Measurements from ENCODE around the gene R3HDM1. TPM values are rescaled to one million over a fixed set of nuclear protein-coding genes. Genes with fewer than 3 reads are reported as not detected.

Gene R3HDM1
- total RNA-seq, 4 donors from 2014 or later, result 15.9 to 27.9 (median 22.8) TPM

GRCh38 chr2:135743860-135744259 is 212.6 kb downstream of the R3HDM1 start:
- no peak for TF ChIP-seq POLR2AphosphoS5 (IDR thresholded peaks at IDR 0.05)
- no peak for TF ChIP-seq EP300 (IDR thresholded peaks at IDR 0.05)
- TF ChIP-seq CTCF (IDR thresholded peaks at IDR 0.05), result no peak
- no peak for TF ChIP-seq POLR2A (IDR thresholded peaks at IDR 0.05)
- Histone ChIP-seq H3K9me3 (no peaks in the 10 kb centered on the region), H3K4me1 (peaks cover 0 to 44% (median 6%) of the 10 kb centered on the region in 3 donors), H3K27ac (peak overlapping the region in 2 of 4 donors; percentile 56 to 100), H3K36me3 (peaks cover 0 to 15% of the 10 kb centered on the region in 2 donors), H3K4me3 (peak overlapping the region in 1 of 2 donors; percentile 96), H3K27me3 (no peaks in the 10 kb centered on the region)
- no peak for ATAC-seq
- WGBS, 2 donors (ENCODE audit: low coverage in 1 of 2), result 73 to 78% methylated on average over 1 of the region's 1 CpG

GRCh38 chr2:135744760-135745314 is 213.6 kb downstream of the R3HDM1 start:
- H3K9me3 ChIP-seq, result no peaks in the 10 kb centered on the region
- peak overlapping the region in 2 of 4 donors; percentile 3 to 56 for H3K27ac ChIP-seq
- 84 to 87% methylated on average over 5 of the region's 5 CpGs for WGBS, 2 donors (ENCODE audit: low coverage in 1 of 2)
- no peaks in the 10 kb centered on the region for H3K27me3 ChIP-seq
- peaks cover 0 to 25% of the 10 kb centered on the region in 2 donors for H3K36me3 ChIP-seq
- no peak for ATAC-seq
- no peak overlapping the region for H3K4me3 ChIP-seq
- peaks cover 0 to 44% (median 6%) of the 10 kb centered on the region in 3 donors for H3K4me1 ChIP-seq
- TF ChIP-seq POLR2A (IDR thresholded peaks at IDR 0.05), result no peak
- no peak for TF ChIP-seq CTCF (IDR thresholded peaks at IDR 0.05)
- TF ChIP-seq EP300 (IDR thresholded peaks at IDR 0.05), result no peak
- no peak for TF ChIP-seq POLR2AphosphoS5 (IDR thresholded peaks at IDR 0.05)

- no peak for ATAC-seq
- Histone ChIP-seq H3K4me3 (no peak overlapping the region), H3K9me3 (no peaks in the 10 kb centered on the region), H3K36me3 (peaks cover 0 to 32% of the 10 kb centered on the region in 2 donors), H3K27ac (no peak overlapping the region), H3K27me3 (no peaks in the 10 kb centered on the region), H3K4me1 (peaks cover 0 to 44% (median 6%) of the 10 kb centered on the region in 3 donors)
- TF ChIP-seq POLR2AphosphoS5 (IDR thresholded peaks at IDR 0.05) (no peak), POLR2A (IDR thresholded peaks at IDR 0.05) (no peak), CTCF (IDR thresholded peaks at IDR 0.05) (no peak)
- 44 to 65% methylated on average over 3 of the region's 4 CpGs for WGBS, 2 donors (ENCODE audit: low coverage in 1 of 2)
Measured at GRCh38 chr2:135745545-135745944, 214.3 kb downstream of the R3HDM1 start.

- TF ChIP-seq CTCF (IDR thresholded peaks at IDR 0.05) (no peak), POLR2A (IDR thresholded peaks at IDR 0.05) (no peak), EP300 (IDR thresholded peaks at IDR 0.05) (no peak), POLR2AphosphoS5 (IDR thresholded peaks at IDR 0.05) (no peak)
- Histone ChIP-seq H3K4me1 (no peaks in the 10 kb centered on the region), H3K27me3 (no peaks in the 10 kb centered on the region), H3K27ac (no peak overlapping the region), H3K9me3 (peaks cover 0 to 21% (median 0%) of the 10 kb centered on the region in 3 donors), H3K4me3 (no peak overlapping the region), H3K36me3 (peaks cover 24 to 95% of the 10 kb centered on the region in 2 donors)
- ATAC-seq, result no peak
- 90 to 100% methylated on average over 2 of the region's 2 CpGs for WGBS, 2 donors (ENCODE audit: low coverage in 1 of 2)
Measured at GRCh38 chr2:135755573-135755972, 224.3 kb downstream of the R3HDM1 start.

GRCh38 chr2:135756692-135757091 is 225.4 kb downstream of the R3HDM1 start:
- TF ChIP-seq CTCF (IDR thresholded peaks at IDR 0.05) (no peak), POLR2AphosphoS5 (IDR thresholded peaks at IDR 0.05) (no peak), EP300 (IDR thresholded peaks at IDR 0.05) (no peak), POLR2A (IDR thresholded peaks at IDR 0.05) (no peak)
- H3K36me3 ChIP-seq, result peaks cover 24 to 98% of the 10 kb centered on the region in 2 donors
- no peaks in the 10 kb centered on the region for H3K27me3 ChIP-seq
- H3K4me1 ChIP-seq, result no peaks in the 10 kb centered on the region
- peaks cover 0 to 21% (median 0%) of the 10 kb centered on the region in 3 donors for H3K9me3 ChIP-seq
- no peak overlapping the region for H3K27ac ChIP-seq
- H3K4me3 ChIP-seq, result no peak overlapping the region
- 91 to 100% methylated on average over 1 of the region's 1 CpG for WGBS, 2 donors (ENCODE audit: low coverage in 1 of 2)
- no peak for ATAC-seq

All from gastroesophageal sphincter (tissue), 4 donors.